ENCODE data around the gene MFSD6.
"Not testable (repeated sequence)": the region's sequence is repeated elsewhere in the genome, so short reads cannot be mapped to it uniquely, and the experiment has no call there.

The MFSD6 gene

DNA sequence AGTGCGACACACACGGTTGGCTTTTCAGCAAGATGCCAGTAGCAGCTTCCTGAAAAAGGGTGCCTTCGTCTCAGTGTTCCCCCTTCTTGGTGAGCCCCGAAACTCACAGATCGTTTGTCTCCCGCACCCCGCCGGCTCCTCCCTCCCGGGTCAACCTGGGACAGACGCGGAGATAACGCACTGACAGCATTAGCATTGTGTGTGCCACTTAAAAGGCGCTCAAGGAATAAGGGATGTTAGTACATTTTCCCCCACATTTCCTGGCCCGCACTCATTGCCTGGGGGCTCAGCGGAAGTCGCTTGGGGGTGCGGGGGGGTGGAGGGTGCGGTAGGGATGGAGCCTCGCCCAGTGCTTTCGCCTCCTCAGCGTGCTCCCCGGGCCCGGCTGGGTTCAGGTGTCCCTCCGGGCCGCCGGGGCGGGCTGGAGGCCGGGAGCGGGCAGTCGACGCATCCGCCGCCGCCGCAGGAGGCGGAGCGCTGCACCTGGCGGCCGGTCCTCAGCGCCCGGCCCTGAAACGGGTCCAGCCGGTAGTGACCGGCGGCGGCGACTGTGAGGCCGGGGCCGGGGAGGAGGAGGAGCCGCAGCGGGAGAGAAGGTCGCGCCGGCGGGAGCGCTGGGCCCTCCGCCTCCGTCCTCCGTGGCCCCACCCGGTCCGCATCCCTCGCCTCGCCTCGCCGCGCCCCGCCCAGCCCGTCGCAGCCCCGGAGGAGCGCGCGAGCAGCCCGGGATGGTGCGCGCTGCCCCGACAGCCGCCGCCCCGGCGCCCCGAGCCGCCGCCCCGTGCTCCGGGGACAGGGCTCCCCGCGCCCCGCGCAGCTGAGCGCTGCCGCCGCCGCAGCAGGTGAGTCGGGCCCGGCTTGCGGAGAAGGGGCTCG, at the start of gene MFSD6:
MFSD6 (plus strand) TSS at position 694 of the 876 bp plus-strand sequence. CDS start 27,675 bp downstream, outside the sequence.
- DNase-seq = peak in 43 of 58 donors; percentile 16 to 76 (median 50)

DNA sequence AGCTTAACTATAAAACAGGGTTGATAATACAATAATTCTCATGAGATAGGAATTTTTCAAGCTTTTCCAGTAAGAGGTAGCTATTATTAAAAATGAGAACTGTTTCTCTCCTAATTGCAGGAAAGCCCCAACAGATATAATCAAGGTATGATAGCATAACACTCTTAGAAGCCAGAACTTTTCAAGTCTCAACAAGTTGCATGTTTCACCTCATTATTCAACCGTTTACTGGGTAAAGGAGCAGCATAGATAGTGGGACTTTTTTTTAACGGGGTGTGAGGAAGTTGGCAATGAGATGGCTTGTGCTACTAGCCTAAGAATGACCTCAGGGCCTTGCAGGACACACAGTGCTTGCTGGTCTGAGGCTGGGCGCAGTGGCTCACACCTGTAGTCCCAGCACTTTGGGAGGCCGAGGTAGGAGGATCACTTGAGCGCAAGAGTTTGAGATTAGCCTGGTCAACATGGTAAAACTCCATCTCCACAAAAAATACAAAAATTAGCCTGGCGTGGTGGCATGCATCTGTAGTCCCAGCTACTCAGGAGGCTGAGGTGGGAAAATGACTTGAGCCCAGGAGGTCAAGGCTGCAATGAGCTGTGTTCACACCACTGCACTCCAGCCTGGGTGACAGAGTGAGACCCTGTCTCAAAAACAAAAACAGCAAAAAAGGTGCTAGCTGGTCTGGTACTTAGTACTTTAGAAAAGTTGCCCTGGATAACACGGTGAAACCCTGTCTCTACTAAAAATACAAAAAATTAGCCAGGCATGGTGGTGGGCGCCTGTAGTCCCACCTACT, 49.3 kb upstream of the MFSD6 start:
- DNase-seq = not testable (repeated sequence)

DNA sequence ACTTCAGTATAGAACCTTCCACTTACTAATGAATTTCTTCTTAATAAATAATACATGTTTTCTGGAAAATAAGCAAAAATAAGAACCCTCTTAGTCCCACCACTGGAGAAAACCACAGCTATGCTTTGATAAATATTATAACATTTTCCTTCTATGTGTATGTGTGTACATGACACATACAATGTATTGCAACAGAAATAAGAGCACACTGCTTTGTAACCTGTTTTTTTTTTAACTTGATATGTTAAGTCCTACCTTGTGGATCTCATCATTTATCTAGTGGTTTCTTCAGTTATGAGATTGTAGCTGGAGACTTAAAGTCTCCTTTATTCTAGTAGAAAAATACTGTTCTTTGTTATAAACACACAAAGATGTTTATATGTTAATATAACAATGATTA, 47.6 kb upstream of the MFSD6 start:
- no peak for DNase-seq

DNA sequence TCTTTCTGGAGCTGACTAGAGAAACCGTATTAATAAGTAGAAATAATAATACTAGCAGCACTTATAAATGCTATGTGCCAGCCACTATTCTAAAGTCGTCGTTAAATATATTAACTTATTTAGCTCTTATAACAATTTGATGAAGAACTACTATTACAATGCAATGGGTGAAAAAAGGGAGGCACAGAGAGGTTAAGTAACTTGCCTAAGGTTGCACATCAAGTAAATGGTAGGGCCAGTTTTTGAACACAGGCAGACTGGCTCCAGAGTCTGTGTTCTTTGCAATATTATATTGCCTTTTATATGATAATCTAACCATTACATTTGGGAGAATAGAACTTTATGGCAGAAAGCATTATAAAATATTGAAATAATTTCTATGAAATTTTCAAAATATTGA, 47.2 kb upstream of the MFSD6 start:
- DNase-seq = no peak

DNA sequence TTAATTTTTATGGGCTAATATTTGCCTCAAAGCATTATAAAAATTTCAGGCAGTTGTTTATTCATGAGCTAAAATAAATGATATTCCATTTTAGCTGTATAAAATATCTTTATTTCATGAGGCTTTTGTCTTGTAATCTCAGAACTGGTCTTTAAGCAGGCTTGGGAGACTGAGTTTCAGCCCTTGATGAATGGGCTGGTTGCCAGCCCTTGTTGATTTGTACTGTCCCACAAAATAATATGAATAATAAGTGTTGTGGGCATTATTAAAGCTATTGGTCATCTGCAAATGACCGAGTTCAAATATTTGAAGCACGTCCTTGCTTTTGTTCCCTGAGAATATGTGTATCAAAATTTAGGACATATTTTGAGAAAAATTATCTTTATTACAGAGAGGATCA, 46.6 kb upstream of the MFSD6 start:
- peak in 1 of 58 donors; percentile 54 for DNase-seq

DNA sequence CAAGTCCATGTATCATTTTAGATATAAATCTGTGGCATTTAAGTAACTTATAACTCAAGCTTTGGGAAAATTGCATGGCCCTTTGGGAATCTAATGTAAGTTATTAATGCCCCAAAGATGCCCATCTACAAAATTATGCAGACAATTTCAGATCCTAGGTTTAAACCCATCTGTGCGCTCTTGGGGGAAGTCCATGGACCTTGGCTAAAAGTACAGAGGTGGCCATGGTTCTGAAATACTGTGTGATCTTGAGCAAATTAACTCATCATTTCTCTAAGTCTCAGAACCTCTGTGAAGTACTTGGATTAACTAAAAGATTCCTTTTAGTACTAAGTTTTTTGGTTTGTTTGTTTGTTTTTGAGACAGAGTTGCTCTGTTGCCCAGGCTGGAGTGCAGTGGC, 45.3 kb upstream of the MFSD6 start:
- no peak for DNase-seq

DNA sequence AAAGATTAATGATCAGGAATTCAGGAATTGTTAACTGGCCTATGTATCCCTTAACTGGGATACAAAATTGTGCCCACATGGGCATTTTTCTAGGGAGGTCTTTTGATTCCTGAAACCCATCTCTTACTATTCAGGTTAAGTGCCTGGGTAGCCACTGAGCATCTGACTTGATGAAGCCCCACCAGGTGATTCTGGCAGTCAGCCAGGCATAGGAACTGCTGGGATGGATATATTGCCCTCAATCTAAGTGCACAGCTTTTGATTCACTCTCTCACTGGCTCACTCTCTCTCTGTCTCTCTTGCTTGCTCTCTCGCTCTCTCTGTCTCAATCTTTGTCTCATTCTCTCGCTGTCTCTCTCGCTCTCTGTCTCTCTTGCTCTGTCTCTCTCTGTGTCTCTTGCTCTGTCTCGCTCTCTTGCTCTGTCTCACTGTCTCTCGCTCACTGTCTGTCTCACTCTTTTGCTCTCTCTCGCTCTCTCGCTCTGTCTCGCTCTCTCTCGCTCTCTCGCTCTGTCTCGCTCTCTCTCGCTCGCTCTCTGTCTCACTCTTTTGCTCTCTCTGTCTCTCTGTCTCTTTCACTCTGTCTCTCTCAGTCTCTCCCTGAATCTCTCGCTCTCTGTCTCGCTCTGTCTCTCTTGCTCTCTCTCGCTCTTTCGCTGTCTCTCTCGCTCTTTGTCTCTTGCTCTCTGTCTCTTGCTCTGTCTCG, 42.5 kb upstream of the MFSD6 start:
- DNase-seq = peak in 1 of 58 donors; percentile 21

DNA sequence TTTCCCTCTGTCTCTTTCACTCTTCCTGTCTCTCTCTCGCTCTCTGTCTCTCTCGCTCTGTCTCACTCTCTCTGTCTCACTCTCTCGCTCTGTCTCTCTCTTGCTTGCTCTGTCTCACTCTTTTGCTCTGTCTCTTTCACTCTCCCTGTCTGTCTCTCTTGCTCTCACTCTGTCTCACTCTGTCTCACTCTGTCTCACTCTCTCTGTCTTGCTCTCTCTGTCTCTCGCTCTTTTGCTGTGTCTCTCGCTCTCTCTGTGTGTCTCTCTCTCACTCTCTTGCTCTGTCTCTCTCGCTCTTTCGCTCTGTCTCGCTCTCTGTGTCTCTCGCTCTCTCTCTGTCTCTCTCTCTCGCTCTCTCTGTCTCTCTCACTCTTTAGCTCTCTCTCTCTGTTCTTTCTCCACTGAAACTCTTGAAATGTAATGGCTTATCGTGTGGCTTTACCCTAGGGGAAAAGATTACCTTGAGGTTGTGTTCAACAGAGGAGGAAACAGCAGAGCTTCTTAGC, 41.9 kb upstream of the MFSD6 start:
- no peak for DNase-seq

DNA sequence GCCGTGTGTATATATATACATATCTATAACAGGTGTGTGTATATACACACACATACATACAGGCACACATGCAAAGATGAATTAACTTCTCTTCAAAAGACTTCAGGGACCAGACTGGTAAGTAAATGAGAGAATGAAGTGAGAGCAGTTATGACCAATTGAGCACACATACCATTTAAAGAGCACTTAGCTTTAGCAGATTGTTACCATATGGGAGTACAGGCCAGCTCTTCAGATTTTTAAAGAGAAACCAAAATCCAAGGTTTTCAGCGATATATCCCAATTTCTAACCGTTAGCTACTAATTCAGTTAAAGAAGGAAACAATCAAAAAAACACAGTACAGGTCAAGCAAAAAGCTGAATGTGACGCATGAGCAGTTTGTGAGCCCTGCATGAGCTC, 41.1 kb upstream of the MFSD6 start:
- DNase-seq = no peak

DNA sequence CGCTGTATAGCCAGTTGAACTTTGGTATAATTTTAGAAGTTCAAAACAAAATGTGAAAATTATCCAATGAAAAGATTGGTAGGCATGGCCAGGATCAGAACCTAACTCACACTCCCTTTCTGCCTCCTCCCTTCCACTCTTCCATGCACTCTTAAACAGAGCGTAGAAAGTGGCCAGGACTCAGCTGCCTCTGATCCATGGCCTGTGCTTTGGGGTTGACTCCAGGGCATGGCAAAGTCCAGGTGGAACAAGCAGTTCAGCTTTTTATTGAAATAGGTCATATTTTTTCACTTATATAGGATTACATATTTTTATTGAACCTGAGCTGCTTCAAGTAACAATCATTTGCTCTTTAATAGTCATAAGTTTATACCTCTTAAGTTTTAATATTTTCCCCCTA, 38.5 kb upstream of the MFSD6 start:
- DNase-seq = no peak

DNA sequence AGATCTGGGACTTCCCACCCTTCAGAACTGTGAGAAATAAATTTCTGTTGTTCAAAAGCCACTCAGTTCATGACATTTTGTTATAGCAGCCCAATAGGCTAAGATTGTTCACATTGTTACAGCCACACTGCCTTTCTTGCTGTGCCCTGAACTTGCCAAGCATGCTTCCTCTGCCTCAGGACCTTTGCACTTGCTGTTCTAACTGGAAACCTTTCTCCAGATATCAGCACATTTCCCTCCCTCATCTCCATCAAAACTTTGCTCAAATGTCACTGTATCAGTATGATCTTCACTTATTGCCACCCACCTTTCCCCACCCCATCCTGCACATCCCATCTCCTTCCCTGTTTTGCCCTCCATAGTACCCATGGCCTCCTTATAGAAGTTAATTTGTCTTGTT, 32.1 kb upstream of the MFSD6 start:
- no peak for DNase-seq

DNA sequence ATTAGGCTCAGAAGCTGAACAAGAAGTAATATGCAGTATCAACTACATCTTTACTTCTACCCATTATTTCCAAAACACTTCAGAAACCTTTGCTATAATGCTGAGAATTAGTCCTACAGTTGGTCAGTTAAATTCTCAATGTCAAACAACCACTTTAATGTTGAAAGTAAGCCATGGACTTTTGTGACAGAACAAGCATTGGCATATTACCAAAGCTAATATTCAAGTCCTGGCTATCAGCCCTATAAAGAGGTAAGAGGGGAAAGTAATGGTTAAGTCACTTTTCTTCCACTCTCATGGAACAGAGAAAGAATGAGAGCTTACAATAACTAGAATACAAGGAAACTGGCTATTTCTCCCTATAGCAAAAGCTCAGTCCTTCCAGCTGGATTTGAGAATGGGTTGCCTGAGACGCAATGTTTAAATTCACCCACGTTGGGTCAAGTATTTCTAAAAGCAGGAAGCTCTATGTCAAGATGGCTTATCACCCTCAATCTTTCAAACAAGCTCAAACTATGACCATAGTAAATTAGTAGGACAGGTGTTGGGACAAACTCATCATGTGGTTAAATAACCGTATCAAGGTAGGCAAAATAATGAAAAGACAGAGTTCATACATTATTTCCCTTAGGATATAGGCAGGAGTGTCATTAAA, 31.4 kb upstream of the MFSD6 start:
- DNase-seq = no peak

DNA sequence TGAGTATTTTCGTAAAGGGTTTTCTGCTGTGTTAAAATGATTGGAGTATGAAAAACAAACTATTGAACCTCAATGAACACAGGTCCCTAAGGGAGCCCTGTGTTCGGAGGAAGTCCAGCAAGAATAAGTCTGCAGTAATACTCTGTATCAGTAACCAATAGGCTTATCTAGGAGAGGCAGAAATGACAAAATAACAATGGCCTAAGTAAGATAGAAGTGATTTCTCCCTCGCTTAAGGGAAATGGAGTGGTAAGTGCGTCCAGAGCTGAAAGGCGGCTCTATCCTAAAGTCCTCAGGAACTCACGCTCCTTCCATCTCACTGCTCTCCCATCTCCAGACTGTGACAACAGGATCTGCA, 29.3 kb upstream of the MFSD6 start:
- DNase-seq = no peak

DNA sequence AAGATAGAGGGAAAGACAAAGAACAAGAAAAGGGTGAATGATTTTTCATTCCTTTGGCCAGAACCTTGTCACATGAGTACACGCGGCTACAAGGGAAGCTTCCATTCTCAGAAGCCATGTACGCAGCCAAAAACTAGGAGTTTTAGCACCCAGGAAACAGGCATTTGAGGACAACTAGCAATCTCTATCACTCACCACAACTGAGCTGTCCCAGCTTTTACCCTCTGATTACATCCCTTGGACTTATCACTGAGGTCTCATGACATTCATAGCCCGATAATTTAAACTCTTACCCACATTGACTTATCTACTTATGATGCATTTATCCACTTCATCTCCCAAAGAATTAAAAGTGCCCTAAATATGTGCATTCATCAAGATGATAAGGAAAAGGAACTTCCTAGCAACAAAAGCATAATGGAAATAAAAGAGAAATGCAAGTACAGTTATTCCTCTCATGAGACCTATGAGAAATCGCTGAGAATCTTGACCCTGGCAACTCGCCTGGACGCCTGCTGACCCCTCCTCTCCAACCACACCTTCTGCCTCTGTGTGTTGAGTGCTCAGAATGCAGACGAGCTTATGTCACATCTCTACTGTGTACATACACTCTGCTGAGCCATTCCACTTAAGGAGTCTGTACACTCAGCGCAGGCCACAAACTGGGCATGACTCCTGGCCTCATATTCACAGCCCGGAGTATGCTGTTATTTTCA, 28.7 kb upstream of the MFSD6 start:
- DNase-seq = no peak

DNA sequence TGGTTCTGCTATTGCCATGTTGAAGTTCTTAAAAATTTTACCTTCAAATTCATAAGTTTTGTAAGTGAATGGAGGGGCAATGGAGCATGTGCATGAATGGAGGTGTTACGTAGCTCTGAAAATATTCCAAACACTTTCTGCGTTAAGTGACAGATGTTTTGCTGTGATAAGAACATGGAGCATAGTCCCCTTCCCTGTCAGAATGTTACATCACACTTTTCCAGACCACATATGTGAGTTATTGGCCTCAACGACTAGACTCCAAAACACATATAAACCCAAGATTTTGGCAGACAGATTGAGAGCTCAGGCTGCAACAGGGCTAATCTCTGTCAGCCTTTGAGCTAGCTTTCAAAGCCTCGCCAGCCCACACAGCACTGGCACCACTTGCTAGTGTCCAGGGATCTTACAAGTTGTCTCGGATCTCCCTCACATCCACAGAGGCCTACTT, 27.2 kb upstream of the MFSD6 start:
- DNase-seq = no peak

DNA sequence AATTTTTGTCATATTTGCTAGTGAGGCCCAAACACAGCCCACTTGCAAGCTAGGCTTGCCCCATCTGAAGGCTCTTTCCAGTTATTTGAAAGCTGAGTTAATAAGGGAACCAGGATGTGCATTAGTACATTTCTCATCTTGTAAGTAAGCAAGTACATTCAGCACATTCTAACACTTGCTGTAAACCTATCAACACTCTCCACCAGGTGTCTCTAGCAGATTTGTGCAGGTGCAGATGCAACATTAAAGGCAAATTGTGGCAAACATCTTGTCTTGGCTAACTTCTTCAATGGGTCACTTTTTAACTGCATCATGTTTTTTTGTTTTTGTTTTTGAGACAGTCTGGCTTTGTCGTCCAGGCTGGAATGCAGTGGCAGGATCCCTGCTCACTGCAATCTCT, 25.3 kb upstream of the MFSD6 start:
- no peak for DNase-seq

DNA sequence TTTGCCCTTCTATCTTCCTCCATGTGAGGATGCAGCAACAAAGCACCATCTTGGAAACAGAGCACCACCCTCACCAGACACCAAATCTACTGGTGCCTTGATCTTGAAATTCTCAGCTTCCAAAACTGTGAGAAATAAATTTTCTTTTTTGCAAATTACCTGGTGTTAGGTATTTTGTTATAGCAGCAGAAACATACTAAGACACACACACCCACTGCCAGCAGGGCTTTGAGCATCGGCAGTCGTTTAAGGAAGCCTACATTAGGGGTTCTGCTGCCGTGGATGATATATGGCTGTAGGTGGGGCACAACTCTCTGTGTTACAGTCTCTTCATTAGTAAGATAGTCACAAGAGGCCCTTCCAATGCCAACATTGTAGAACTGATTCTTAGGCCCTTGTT, 20.7 kb upstream of the MFSD6 start:
- DNase-seq = no peak

DNA sequence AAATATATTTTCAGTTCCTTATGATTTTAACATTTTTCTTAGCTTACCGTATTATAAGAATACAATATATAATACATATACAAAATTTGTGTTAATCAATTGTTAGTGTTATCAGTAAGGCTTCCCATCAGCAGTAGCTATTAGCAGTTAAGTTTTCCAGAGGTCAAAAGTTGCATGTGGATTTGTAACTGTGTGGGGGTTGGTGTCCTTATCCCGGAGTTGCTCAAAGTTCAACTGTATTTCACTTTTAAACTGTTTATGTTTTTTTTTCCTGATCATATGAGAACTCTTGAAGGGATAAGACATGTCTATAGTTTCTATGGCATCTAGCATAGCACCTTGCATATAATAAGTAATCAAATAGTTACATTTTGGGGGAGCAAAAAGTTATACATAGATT, 11.9 kb upstream of the MFSD6 start:
- no peak for DNase-seq

DNA sequence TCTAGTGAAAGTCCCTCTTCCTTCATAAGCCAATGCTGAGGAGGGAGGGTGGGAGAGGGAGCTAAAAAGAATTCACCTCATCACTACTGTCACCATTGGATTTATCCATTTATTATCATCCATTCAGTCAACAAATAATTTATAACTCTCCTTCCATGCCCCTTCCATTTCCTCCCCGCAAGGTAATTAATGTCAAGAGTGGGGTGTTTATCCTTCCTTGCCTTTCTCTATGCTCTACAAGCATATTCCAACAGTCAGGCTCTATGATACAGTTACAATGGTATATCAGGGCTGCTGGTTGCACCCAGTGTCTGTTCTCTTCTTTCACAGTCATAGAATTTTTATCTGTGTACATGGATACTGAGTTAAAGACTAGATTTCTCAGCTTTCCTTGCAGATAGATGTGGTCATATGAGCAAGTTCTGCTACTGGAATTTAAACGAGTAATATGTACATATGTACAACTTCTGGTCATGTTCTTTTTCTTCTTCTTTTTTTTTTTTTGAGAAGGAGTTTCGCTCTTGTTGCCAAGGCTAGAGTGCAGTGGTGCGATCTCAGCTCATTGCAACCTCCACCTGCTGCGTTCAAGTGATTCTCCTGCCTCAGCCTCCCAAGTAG, 5.1 kb upstream of the MFSD6 start:
- no peak for DNase-seq

DNA sequence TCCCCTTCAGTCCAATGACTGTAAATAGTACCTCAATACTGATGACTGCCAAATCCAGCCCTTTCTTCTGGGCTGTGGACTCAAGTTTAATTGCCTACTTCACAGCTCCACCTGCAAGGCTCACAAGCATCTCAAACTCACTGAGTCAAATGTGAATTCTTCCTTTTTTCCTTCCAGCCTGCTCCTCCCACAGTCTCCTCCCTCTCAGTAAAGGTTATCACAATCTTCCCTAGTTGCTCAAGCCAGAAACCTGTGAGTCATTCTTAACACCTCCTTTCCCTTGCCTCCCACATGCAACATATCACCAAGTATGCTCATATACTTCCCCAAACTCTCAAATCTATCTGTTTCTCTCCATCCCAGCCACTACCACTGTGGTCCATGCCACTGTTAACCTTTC, 3.7 kb upstream of the MFSD6 start:
- DNase-seq = peak in 10 of 58 donors; percentile 3 to 75 (median 17)
